HG02571 (cell line): Measurements from ENCODE around the gene IFT43.

ENCODE experiments used
- ATAC-seq: cut with Tn5 transposase; IDR thresholded peaks from one replicate; pipeline ENCODE4 v1.9.1; 2021; ENCODE audit warnings: mild to moderate bottlenecking, moderate library complexity; ENCODE audit not compliant: unreplicated experiment

The IFT43 gene

GRCh38 chr14:75979648-75980565 is 5.7 kb upstream of the IFT43 start:
- no peak for ATAC-seq

GRCh38 chr14:75980856-75981255 is 4.7 kb upstream of the IFT43 start:
- ATAC-seq: no peak

- ATAC-seq: no peak
Measured at GRCh38 chr14:75981426-75982265, 3.9 kb upstream of the IFT43 start, which contains the start of gene TGFB3. Gene TGFB3 (minus strand): TSS chr14:75981995. CDS start chr14:75980893, 1,102 bp downstream.

GRCh38 chr14:75982266-75983018 is 3.1 kb upstream of the IFT43 start:
- ATAC-seq: peak; percentile 55

GRCh38 chr14:75983019-75983358 is 2.6 kb upstream of the IFT43 start:
- no peak for ATAC-seq

- ATAC-seq: no peak
Measured at GRCh38 chr14:75984674-75985073, 889 bp upstream of the IFT43 start.

- no peak for ATAC-seq
Measured at GRCh38 chr14:75986439-75986765, 839 bp downstream of the IFT43 start.

GRCh38 chr14:75987201-75987970 is 1.8 kb downstream of the IFT43 start:
- no peak for ATAC-seq

GRCh38 chr14:75989134-75989533 is 3.6 kb downstream of the IFT43 start:
- no peak for ATAC-seq

- ATAC-seq: no peak
Measured at GRCh38 chr14:75990297-75990696, 4.7 kb downstream of the IFT43 start.

GRCh38 chr14:75991753-75992152 is 6.2 kb downstream of the IFT43 start:
- no peak for ATAC-seq

GRCh38 chr14:75993567-75994041 is 8.0 kb downstream of the IFT43 start:
- ATAC-seq: no peak

- ATAC-seq: no peak
Measured at GRCh38 chr14:75995372-75996041, 9.9 kb downstream of the IFT43 start.

GRCh38 chr14:75996488-75996887 is 10.9 kb downstream of the IFT43 start:
- no peak for ATAC-seq

- no peak for ATAC-seq
Measured at GRCh38 chr14:75999511-76000190, 14.1 kb downstream of the IFT43 start.

- no peak for ATAC-seq
Measured at GRCh38 chr14:76002383-76002782, 16.8 kb downstream of the IFT43 start.

GRCh38 chr14:76006253-76006652 is 20.7 kb downstream of the IFT43 start:
- no peak for ATAC-seq

GRCh38 chr14:76007379-76007778 is 21.8 kb downstream of the IFT43 start:
- ATAC-seq: no peak

- no peak for ATAC-seq
Measured at GRCh38 chr14:76007852-76008251, 22.3 kb downstream of the IFT43 start.
